Measurements from ENCODE around the gene CDH4.

Gene CDH4

GRCh38 chr20:61860260-61860987, 608.4 kb downstream of the CDH4 start:
- H3K27ac ChIP-seq (replicated peaks): no peak overlapping the region
- no peak for DNase-seq (ENCODE audit: low read depth in 1 of 2, low spot score in 1 of 2)
- no peak overlapping the region for H3K4me3 ChIP-seq (replicated peaks; ENCODE audit: insufficient read depth, low read length)
- no peaks in the 10 kb centered on the region for H3K27me3 ChIP-seq (ENCODE audit: insufficient read depth, poor library complexity, severe bottlenecking)
- TF ChIP-seq CTCF (IDR thresholded peaks at IDR 0.05; ENCODE audit: insufficient read depth, low read length) (no peak), REST (IDR thresholded peaks at IDR 0.05; ENCODE audit: insufficient replicate concordance, low read depth) (no peak), POLR2AphosphoS5 (IDR thresholded peaks at IDR 0.05; ENCODE audit: low read depth) (no peak)

GRCh38 chr20:61861054-61861841, 609.2 kb downstream of the CDH4 start:
- Histone ChIP-seq H3K4me3 (replicated peaks; ENCODE audit: insufficient read depth, low read length) (no peak overlapping the region), H3K27ac (replicated peaks) (no peak overlapping the region), H3K27me3 (ENCODE audit: insufficient read depth, poor library complexity, severe bottlenecking) (no peaks in the 10 kb centered on the region)
- DNase-seq (ENCODE audit: low read depth in 1 of 2, low spot score in 1 of 2): no peak
- no peak for TF ChIP-seq GABPA (IDR thresholded peaks at IDR 0.05; ENCODE audit: low read depth)

- TF ChIP-seq CTCF (IDR thresholded peaks at IDR 0.05; ENCODE audit: insufficient read depth, low read length) (no peak), GABPA (IDR thresholded peaks at IDR 0.05; ENCODE audit: low read depth) (no peak), REST (IDR thresholded peaks at IDR 0.05; ENCODE audit: insufficient replicate concordance, low read depth) (no peak), SPI1 (IDR thresholded peaks at IDR 0.05; ENCODE audit: borderline replicate concordance, low read depth) (no peak), POLR2AphosphoS5 (IDR thresholded peaks at IDR 0.05; ENCODE audit: low read depth) (no peak)
- no peak for DNase-seq (ENCODE audit: low read depth in 1 of 2, low spot score in 1 of 2)
- H3K4me3 ChIP-seq (replicated peaks; ENCODE audit: insufficient read depth, low read length): no peak overlapping the region
- no peaks in the 10 kb centered on the region for H3K27me3 ChIP-seq (ENCODE audit: insufficient read depth, poor library complexity, severe bottlenecking)
- no peak overlapping the region for H3K27ac ChIP-seq (replicated peaks)
These were observed 609.8 kb downstream of the CDH4 start for GRCh38 chr20:61861858-61862257.

- no peak overlapping the region for H3K27ac ChIP-seq (replicated peaks)
- H3K4me3 ChIP-seq (replicated peaks; ENCODE audit: insufficient read depth, low read length): no peak overlapping the region
- DNase-seq (ENCODE audit: low read depth in 1 of 2, low spot score in 1 of 2): no peak
- H3K27me3 ChIP-seq (ENCODE audit: insufficient read depth, poor library complexity, severe bottlenecking): no peaks in the 10 kb centered on the region
- TF ChIP-seq SPI1 (IDR thresholded peaks at IDR 0.05; ENCODE audit: borderline replicate concordance, low read depth) (no peak), POLR2AphosphoS5 (IDR thresholded peaks at IDR 0.05; ENCODE audit: low read depth) (no peak), GABPA (IDR thresholded peaks at IDR 0.05; ENCODE audit: low read depth) (no peak), CTCF (IDR thresholded peaks at IDR 0.05; ENCODE audit: insufficient read depth, low read length) (no peak)
These were observed 610.8 kb downstream of the CDH4 start for GRCh38 chr20:61862881-61863280.
